Stimulated activated naive CD4-positive, alpha-beta T cell (primary cell): ENCODE data around the gene NCOA5.
A peak's percentile ranks its signal among the peaks of the same experiment; 100 is the strongest.

Experiments used
- DNase-seq, 6 experiments: peaks; one replicate each; lab custom pipeline; 2025; lab: John Stamatoyannopoulos, UW

The NCOA5 gene

DNA sequence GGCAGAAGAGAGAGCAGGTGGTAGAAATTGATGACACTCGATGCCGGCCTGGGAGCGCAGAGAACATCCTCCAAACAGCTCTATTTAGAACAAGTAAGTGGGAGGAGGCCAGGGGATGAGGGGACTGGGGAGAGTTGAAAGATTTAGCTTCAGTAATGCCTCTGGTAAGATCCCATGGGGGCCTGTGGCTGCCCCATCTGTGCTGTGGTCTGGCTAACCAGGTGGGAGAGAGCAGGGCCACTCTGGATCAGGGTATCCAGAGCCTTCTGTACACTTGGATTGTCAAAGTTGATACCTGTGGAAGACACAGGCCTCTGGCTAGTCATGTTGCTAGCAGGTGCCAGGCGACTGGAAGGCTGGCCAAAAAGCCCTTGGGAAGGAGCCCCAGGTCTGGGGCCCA is 27.6 kb downstream of the NCOA5 start:
- no peak for DNase-seq

DNA sequence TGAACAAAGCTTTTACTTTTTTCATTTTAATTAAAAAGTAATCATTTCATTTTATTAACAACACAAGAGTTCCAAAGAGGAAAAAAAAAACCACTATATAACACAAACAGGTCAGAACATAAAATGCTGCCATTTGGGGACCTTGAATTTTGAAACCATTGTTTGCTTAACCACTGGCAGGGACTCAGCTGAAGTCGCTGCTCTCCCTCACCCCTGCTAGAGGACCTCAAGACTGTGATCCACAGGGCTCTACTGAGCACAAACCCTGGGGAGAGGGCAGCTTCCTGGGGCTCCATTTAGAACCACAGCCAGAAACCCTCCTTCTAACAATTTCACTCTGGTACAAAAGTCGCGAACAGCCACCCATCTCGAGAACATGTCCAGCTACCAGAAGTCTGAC is 28.8 kb downstream of the NCOA5 start:
- no peak for DNase-seq

DNA sequence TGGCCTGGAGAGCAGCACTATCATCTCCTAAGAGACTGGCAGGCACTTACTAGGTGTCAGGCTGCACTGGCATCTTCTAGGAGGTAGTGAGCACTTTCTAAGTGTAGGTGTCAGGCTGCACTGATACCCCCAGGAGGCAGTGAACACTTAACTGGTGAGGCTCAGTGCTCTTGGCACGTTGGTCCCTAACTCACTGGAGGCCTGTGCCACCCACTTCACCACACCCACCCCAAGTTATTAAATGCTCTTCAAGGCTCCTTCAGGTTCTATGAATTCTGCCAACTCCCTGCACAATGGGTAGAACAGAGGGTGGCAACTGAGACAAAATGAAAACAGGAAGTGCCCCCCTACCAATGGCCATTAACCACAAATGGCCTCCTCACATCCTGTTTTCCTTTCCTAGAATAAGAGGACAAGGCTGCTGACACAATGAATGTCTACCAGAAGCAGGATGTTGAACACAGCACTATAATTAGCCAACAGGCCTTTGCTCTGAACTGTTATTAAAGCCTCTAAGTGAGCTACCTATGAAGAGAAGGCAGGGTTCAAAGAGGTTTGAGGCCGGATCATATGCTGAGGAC is 29.4 kb downstream of the NCOA5 start:
- DNase-seq: no peak

DNA sequence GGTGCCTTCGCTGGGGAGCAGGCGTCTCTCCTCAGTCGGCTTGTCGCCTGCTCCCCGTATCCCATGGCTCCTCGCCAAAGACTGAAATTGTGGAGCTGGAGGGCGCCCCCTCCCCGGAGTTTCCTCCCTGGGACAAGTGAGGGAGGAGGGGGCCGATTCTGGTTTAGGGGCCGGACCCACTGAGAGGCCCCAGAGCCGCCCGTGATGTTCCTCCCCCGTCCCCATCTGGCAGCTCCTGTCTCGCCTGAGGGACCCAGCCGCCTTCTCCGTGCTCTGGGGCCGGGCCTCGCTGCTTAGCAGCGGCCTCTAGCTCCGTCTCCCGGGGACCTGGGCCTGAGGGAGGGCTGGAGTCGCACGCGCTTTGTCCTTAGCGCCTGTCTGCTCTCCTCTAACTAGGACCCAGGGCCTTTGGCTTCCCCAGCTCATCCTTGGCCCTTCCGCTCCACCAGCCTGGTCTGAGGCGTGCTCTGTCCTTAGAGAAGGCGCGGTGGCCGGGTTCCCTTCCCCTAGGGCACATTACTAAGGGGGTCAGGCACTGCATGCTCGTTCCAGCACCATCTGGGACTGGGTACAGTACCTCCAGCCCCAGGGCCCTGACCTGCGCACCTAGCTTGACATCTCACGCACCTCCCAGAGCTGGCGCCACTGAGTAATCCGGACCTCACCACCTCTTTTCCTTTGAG is 31.0 kb downstream of the NCOA5 start:
- DNase-seq: no peak

DNA sequence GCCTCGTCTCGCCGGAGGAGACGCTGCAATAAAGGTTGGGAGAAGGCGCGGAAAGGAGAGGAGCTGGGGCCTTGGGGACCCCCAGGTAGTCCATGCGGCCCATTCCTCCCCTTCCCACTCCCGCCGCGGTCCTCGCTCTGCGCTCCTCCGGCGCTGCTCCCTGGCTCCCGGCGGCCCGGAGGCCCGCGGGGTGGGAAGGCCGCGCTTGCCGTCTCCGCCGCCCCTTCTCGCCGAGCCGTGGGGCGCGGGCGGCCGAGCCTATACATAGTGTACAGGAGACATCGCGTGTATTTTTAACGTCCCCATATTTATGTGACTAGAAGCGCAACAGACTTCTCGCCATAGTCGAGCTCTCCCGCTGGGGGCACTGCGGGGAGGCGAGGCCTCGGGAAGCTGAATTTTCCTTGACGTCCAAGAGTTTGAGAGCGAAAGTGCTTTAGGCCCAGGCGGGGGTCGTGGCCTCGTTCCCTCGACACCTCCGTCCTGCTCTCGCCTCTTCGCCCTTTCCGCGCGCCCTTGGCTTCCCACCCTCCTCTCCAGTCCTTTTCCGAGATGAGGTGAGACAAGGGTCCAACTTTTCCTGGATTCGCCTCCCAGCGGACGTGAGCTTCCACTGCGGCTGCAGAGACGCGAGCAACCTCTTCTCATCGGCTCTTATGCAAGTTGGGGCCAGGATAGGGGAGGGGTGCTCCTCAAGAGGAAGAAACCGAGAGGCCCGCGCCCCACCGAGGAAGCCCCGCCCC is 31.7 kb downstream of the NCOA5 start:
- no peak for DNase-seq

DNA sequence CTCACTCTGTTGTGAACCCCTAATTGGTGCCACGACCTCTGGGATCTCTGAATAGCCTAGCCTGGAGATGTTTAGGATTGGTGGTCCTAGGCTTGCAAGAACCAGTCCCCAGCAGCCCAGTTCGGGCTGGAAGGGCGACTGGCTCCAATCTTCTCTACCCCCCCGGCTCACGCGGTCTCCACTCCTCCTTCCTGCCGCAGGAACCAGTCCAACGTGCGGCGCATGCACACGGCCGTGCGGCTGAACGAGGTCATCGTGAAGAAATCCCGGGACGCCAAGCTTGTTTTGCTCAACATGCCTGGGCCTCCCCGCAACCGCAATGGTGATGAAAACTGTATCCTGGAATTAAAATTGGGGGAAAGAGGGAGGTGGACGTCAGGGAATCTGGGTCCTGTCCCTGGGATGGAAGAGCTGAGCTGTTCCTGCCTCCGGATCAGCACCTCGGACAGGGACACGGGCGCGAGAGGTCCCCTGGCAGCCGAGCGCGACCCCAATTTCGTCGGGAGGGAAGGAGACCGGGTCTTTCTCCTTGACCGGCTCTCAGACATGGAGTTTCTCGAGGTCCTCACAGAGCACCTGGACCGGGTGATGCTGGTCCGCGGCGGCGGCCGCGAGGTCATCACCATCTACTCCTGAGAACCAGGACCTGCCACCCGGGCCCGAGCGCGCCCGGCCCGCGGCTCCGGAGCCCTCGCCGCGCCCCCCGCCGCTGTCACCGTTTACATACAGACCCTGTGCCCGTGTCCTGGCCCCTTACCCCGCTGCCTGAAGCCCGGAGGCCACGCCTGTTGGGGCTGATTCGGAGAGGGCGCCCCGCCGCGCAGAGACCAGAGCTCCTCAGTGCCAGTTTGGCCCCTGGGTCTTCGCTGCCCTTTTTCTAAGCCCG is 32.5 kb downstream of the NCOA5 start:
- peak in 1 of 6 experiments; percentile 15 for DNase-seq

DNA sequence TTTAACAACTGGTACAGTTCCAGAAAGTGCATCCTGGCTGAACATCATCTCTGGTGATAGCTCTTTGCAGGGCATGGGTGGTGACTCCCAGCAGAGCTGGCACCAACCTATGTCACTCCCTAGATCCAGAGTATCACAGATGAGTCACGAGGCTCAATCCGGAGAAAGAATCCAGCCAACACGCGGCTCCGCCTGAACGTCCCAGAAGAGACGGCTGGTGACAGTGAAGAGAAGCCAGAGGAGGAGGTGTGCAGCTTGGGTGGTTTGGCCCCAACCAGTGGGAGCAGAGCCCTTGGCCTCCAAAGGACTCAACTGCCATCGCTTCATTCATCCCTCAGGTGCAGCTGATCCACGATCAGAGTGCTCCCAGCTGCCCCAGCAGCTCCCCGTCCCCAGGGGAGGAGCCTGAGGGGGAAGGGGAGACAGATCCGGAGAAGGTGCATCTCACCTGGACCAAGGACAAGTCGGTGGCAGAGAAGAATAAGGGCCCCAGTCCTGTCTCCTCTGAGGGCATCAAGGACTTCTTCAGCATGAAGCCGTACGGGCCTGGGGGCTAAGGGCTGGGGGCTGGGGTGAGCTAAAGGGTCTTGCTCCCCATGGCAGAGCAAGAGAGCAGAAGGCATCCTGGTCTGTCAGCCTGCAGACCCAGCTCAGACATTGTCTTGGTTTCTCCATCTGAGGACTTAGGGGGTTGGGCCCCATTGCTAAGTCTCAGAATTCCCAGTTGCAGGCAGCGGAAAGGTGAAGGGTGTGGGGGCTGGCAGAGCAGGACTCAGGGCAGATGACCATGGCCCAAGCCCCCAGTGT is 33.5 kb downstream of the NCOA5 start:
- no peak for DNase-seq

DNA sequence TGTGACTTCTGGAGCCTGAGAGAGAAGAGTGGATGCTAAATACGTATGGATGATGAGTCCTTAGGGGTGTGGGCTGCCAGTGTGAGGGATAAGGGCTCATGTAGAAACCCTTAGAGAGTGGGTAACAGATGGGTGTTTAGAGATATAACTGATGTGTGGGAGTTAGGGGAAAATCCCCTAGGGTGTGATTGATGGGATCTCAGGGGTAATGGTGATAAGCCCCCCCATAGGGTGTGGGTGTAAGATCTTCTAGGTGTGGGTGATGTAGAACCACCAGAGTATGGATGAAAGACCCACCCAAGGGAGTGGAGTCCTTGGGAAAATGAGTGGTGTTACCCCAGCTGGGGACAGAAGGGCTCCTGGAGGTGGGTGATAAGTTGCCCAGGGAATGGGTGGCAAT is 34.5 kb downstream of the NCOA5 start:
- no peak for DNase-seq

DNA sequence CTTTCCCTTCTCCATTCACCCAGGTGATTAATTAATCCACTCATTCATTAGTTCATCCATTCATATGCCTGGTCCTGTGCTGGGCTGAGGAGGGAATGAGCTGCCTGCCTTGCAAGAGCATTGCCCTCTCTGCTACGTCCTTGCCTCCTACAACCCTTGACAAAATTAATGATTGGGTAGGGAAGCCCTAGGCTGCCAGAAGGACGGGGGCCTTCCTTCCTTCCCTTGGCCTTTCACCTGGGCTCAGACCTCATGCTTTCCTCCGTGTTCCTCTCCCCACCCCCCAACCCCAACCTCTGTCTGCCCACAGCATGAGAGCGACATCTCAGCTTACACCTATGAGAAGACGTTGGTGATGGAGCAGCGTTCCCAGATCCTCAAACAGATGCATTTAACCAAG is 35.2 kb downstream of the NCOA5 start:
- no peak for DNase-seq

DNA sequence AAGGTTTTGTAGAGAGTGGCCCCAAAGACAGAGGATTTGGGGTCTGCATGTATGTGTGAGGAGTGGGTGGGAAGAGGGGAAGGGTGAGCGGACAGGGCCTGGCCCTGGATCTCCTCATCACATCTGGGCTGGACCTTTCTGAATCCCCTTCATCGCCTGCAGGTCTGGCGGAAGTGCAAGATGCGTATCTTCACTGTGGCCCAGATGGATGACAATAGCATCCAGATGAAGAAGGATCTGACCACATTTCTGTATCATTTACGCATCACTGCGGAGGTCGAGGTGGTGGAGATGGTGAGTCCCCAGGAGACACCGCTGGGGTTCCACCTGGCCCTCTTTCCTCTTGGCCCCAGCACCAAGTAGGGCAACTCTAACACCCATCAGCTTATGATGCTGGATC is 36.3 kb downstream of the NCOA5 start:
- no peak for DNase-seq

DNA sequence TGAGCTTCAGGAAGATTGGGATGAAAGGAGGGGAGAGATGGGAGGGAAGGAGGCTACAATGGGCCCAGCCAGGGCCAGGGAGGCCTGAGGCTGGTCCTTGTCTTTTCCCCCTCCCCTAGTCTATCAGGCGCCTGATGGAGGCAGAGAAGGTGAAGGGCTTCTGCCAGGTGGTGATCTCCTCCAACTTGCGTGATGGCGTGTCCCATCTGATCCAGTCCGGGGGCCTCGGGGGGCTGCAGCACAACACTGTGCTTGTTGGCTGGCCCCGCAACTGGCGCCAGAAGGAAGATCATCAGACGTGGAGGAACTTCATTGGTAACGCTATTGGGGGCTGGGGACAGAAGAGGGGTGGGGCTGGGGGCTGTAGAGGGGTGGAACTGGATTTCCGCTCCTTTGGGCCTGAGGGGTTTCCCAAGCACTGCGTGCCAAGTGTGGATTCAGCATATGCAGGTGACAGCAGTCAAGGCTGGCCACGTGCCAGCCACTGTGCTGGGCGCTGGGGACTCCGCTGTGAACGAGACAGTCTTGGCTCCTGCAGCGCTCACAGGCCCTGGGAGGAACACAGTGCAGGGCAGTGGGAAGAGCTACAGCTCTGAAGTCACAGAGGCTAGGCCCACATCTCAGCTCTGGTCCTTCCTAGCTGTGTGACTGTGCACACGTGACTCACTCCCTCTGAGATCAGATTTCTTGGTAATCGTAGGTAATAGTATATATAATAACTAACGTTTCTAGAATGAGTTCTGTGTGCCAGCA is 38.0 kb downstream of the NCOA5 start:
- DNase-seq: no peak

DNA sequence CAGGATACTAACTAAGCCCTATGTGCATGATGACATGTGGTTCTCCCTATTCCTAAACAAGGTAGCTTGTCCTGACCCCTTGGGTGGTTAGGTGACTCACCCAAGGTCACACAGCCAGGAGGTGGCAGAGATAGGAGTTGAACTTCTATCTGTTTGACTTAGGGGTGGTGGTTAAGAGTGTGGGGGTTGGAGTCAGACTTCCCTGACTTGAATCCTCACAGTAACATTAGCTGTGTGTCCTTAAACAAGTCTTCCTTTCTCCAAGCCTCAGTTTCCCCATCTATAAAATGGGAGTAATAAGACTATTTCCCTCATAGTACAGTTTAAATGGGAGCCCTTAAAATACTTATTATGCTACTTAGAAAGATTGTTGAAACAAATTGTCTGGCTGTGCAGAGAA is 38.9 kb downstream of the NCOA5 start:
- DNase-seq: no peak

DNA sequence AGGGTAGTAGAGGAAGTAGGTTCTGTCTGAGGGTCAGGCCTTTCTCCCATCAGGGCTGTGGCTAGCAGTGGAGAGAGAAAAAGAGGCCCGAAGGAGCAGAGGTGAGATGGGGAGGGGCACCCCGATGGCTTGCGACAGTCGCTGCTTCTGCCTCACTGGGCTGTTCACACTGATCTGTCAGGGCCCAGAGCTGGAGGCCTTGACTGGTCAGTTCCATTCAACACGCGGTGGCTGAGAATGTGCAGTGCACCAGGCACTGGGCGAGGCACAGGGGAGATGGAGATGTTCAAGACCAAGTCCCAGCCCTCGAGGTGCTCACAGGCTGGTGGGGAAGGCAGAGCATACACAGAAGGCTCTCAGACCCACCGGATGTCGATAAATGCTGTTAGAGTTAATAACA is 39.3 kb downstream of the NCOA5 start:
- DNase-seq: no peak

DNA sequence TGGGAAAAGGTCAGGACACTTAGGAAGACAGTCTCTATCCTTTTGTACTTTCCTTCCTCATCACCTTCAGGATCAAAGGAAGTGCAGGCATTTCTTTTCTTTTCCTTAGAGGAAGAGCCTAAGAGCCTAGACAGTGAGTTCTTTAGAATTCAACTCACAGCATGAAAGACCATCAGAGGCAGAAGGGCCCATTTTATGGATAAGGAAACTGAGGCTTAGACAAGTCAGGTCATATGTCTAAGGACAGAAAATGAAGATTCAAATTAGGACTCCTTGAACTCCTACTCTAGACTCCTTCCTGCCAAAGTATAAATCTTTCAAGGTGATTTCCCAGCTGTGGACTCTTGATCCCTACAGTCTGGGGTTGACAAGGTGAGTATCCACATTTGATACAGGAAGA is 39.9 kb downstream of the NCOA5 start:
- DNase-seq: no peak

DNA sequence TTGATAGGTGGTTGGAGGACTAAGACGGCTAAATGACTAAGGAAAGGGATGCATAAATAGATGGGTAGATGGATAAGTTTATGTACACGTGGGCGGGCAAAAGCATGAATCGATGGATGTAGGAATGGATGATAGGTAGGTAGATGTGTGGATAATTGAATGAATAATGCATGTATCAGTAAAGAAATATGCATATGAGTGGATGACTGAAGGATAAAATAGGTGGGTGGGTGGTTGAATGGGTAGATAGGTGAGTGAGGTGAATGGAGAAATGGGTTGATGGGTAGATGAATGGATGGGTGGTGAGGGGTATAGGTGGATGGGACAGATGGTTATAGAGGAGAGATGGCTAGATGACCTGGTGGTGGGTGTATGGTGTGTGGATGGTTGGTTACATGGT is 40.6 kb downstream of the NCOA5 start:
- no peak for DNase-seq

DNA sequence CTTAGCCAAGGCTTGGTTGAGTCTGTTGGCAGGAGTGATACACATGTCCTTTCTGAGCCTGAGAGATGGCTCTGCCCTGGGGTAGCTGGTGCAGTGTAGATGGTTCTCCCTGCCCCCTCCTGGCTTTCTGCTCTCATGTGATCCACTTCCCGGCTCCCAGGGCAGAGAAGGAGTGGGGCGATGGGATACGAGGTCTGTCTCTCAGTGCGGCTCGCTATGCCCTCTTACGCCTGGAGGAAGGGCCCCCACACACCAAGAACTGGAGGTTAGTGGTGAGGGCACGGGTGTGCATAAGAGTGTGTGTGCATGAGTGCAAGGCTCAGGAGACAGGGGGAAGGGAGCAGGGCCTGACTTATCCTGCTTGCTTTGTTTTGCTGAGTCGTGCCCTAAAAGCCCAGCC is 41.9 kb downstream of the NCOA5 start:
- no peak for DNase-seq

DNA sequence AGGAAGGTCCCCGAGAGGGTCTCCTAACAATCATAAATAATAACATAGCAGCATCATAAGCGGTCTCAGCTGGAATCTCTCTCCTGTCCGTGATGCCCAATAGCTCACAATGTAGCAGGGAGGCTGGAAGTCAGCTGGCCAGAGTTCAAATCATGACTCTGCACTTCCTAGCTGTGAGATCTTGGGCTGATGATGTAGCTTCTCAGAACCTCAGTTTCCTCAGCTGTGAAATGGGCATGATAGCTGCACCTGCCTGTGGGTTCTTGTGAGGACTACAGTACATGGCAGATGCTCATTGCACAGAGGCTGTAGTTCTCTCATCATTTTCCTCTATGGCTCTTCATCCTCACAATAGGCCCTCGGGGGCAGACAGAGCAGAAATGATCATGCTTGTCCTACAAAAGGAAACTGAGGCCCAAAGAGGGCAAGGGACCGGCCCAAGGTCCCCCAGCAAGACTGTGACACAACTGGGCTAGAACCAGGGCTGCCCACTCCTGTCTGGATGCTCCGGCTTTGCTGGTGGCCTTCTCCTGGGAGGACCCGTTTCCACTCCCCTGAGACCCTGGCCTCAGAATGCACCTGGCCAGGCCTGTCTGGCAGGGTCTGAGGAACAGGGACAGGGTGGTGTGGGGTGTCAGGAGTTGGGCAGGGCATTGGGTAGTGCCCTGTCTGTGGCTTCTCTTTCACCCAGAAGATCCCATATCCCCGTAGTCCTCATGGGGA is 43.0 kb downstream of the NCOA5 start:
- DNase-seq: no peak

DNA sequence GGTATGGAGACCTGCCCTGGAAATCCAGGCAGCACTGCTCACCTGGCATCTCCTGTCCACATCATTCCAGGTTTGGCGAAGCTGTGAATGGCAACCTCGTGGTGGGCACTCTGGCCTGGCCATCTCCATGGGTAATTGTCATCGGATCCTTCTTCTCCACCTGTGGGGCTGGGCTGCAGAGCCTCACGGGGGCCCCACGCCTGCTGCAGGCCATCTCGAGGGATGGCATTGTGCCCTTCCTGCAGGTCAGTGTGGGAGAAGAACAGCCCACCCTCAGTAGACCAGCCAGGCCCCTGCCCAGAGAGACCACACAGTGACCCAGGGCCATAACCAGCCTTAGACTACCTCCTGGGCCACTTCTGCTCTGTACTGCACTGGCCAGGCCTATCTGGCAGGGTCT is 44.9 kb downstream of the NCOA5 start:
- DNase-seq: no peak

DNA sequence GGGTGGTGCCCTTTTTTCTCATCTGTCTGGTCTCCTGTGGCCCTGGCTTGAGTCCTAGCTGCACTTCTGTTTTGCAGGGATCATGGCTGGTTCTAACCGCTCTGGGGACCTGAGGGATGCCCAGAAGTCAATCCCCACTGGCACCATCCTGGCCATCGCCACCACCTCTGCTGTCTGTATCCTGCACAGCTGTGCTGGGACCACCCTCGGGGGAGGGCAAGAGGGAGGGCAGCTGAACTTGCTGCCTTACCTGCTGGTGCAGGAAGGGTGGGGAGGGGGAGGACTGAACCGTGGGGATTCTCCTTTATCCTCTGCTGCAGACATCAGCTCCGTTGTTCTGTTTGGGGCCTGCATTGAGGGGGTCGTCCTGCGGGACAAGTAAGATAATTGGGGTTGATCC is 46.2 kb downstream of the NCOA5 start:
- DNase-seq: no peak

DNA sequence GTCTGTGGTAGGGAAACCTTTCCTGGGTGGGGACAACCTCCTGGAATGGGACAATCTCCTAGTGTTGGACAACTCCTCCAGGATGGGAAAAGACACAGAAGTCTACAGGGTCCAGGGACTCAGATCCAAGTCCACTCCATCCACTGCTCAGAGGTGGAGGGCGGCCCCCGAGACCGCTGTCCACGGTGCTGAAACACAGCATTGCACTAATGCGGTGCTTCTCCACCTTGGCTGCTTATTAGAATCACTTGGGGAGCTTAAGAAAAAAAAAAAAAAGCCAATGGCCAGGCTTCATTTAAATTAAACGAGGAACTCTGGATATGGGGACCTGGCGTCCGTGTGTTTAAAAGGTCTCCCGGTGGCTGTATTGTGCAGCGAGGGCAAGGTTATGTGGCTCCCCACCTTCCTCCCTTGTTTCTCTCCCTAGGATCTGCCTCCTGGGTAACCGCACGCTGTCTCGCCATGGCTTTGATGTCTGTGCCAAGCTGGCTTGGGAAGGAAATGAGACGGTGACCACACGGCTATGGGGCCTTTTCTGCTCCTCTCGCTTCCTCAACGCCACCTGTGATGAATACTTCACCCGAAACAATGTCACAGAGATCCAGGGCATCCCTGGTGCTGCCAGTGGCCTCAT is 48.7 kb downstream of the NCOA5 start:
- peak in 4 of 6 experiments; percentile 10 to 38 (median 18) for DNase-seq
